AG09309 (cell line): ENCODE results near the gene STX11.

ENCODE experiments used
- DNase-seq: peaks from one replicate; pipeline ENCODE4 v3.0.0-alpha.2; 2010; ENCODE audit warnings: low read depth
- H3K4me3 ChIP-seq: 2 replicates; pipeline ENCODE4 v1.5.1; 2011; ENCODE audit warnings: mild to moderate bottlenecking, low read depth, low read length, moderate library complexity; ENCODE audit not compliant: control insufficient read depth
- CTCF ChIP-seq: IDR thresholded peaks from 2 replicates; pipeline ENCODE4 v1.5.1; 2011; ENCODE audit warnings: mild to moderate bottlenecking, low read depth, low read length, inconsistent platforms; ENCODE audit not compliant: insufficient read depth, control insufficient read depth; ENCODE audit errors: missing control alignments

Gene STX11

GRCh38 chr6:144161975-144162374, 11.7 kb downstream of the STX11 start:
- TF ChIP-seq CTCF: no peak
- H3K4me3 ChIP-seq: no peak overlapping the region
- no peak for DNase-seq

- no peak for TF ChIP-seq CTCF
- H3K4me3 ChIP-seq: no peak overlapping the region
- no peak for DNase-seq
These were observed 12.7 kb downstream of the STX11 start for GRCh38 chr6:144162977-144163376.

GRCh38 chr6:144165784-144166183, 15.5 kb downstream of the STX11 start:
- H3K4me3 ChIP-seq: no peak overlapping the region
- TF ChIP-seq CTCF: no peak
- DNase-seq: no peak

- DNase-seq: no peak
These were observed 19.7 kb downstream of the STX11 start for GRCh38 chr6:144170044-144170443.

GRCh38 chr6:144171406-144171805, 21.1 kb downstream of the STX11 start:
- no peak for TF ChIP-seq CTCF
- no peak for DNase-seq
- no peak overlapping the region for H3K4me3 ChIP-seq

More at GRCh38 chr6:144170044-144170443, 19.7 kb downstream of the STX11 start:
- H3K4me3 ChIP-seq: no peak overlapping the region
- TF ChIP-seq CTCF: no peak

- no peak for DNase-seq
- TF ChIP-seq CTCF: no peak
- H3K4me3 ChIP-seq: no peak overlapping the region
These were observed 23.7 kb downstream of the STX11 start for GRCh38 chr6:144174006-144174405.

GRCh38 chr6:144176043-144176442, 25.7 kb downstream of the STX11 start:
- TF ChIP-seq CTCF: no peak
- no peak overlapping the region for H3K4me3 ChIP-seq
- no peak for DNase-seq
